SU-DHL-6 (cell line): Measurements from ENCODE around the gene TRMO.
"Not testable (repeated sequence)": the region's sequence is repeated elsewhere in the genome, so short reads cannot be mapped to it uniquely, and the experiment has no call there.

Experiments
- H2AFZ ChIP-seq: fragments of 200-600 bp; sonication (generic); 2 replicates; pipeline ENCODE4 v1.6.1; 2014; ENCODE audit warnings: low read depth, mild to moderate bottlenecking, moderate library complexity, mixed read lengths, antibody characterized with exemption, low read length; ENCODE audit not compliant: severe bottlenecking
- H3F3A ChIP-seq: fragments of 200-600 bp; shearing (Covaris generic); 2 replicates; pipeline ENCODE4 v1.6.0; 2016; ENCODE audit warnings: antibody characterized with exemption, mild to moderate bottlenecking; ENCODE audit not compliant: insufficient read depth
- H3K27ac ChIP-seq: fragments of 200-600 bp; sonication (generic); 2 replicates; pipeline ENCODE4 v1.5.1; 2016; ENCODE audit warnings: low read depth, mild to moderate bottlenecking, low read length, moderate library complexity, mixed read lengths
- H3K27me3 ChIP-seq: fragments of 200-600 bp; sonication (generic), shearing (Covaris generic); 2 replicates; pipeline ENCODE4 v1.6.0; 2014; ENCODE audit warnings: mild to moderate bottlenecking, low read length
- H3K36me3 ChIP-seq: fragments of 200-600 bp; sonication (generic); 2 replicates; pipeline ENCODE4 v1.6.1; 2014; ENCODE audit warnings: mild to moderate bottlenecking, low read length, mixed read lengths
- H3K4me2 ChIP-seq: fragments of 300-600, 200-600 bp; shearing (Covaris generic), sonication (generic); 2 replicates; pipeline ENCODE4 v1.6.0; 2014; ENCODE audit warnings: low read length, low read depth, mild to moderate bottlenecking; ENCODE audit not compliant: poor library complexity, severe bottlenecking
- H3K4me3 ChIP-seq: fragments of 200-600 bp; sonication (generic); 2 replicates; pipeline ENCODE4 v1.5.1; 2014; ENCODE audit warnings: antibody characterized with exemption, low read length, mild to moderate bottlenecking, mixed read lengths; ENCODE audit not compliant: insufficient read depth, poor library complexity, severe bottlenecking
- H3K79me2 ChIP-seq: fragments of 200-600 bp; sonication (generic); 2 replicates; pipeline ENCODE4 v1.6.1; 2014; ENCODE audit warnings: mild to moderate bottlenecking, low read length, moderate library complexity; ENCODE audit not compliant: insufficient read depth
- H3K9ac ChIP-seq: fragments of 200-600 bp; sonication (generic); 2 replicates; pipeline ENCODE4 v1.7.0; 2014; ENCODE audit warnings: mild to moderate bottlenecking, low read length
- H3K9me2 ChIP-seq: fragments of 200-600 bp; sonication (generic); replicated peaks from 2 replicates; pipeline ENCODE4 v1.6.1; 2014; ENCODE audit warnings: low read length; ENCODE audit not compliant: insufficient read depth
- H3K9me3 ChIP-seq: fragments of 200-600 bp; sonication (generic); 2 replicates; pipeline ENCODE4 v1.6.1; 2014; ENCODE audit warnings: low read length, mixed read lengths; ENCODE audit not compliant: insufficient read depth
- H4K20me1 ChIP-seq: fragments of 200-600 bp; sonication (generic); 2 replicates; pipeline ENCODE4 v1.6.1; 2014; ENCODE audit warnings: low read depth, mild to moderate bottlenecking, antibody characterized with exemption, low read length, moderate library complexity, mixed read lengths
- EZH2phosphoT487 ChIP-seq: fragments of 200-600 bp; sonication (generic), shearing (Covaris generic); conservative IDR thresholded peaks from 2 replicates; pipeline ENCODE4 v1.6.1; 2018; ENCODE audit warnings: mild to moderate bottlenecking, antibody characterized with exemption, low read length, moderate library complexity, mixed read lengths
- TF ChIP-seq, protein P1 (sequence below): fragments of 200-600 bp; sonication (generic); IDR thresholded peaks from one replicate; pipeline ENCODE4 v1.5.1; 2017; ENCODE audit warnings: antibody characterized with exemption, mild to moderate bottlenecking, low read length, moderate library complexity; ENCODE audit not compliant: insufficient read depth, poor library complexity, severe bottlenecking

Gene TRMO

DNA sequence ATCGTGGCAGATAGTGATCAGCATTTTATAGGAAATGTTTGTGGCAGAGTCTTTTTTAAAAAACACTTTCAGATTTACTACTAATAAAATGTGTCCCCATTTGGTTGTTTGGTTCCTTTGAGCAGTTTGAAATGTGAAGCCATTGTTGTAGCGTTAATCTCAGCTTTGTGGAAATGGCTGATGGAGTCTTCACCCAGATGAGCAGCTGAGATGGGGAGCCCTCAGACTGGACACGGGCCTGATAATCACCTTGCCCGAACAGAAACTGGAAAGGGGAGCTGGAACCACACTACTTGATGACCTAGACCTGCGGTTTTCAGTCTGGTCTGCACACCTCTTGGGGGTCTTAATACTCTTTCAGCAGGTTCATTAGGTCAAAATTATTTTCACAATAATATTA is 40.3 kb upstream of the TRMO start:
- Histone ChIP-seq H3K4me3 (no peak overlapping the region), H3K9me3 (no peaks in the 10 kb centered on the region), H3K9ac (no peak overlapping the region), H3F3A (no peaks in the 10 kb centered on the region), H3K27me3 (no peaks in the 10 kb centered on the region), H3K79me2 (no peaks in the 10 kb centered on the region), H2AFZ (no peak overlapping the region), H4K20me1 (no peaks in the 10 kb centered on the region), H3K27ac (no peak overlapping the region), H3K4me2 (no peak overlapping the region), H3K9me2 (no peaks in the 10 kb centered on the region), H3K36me3 (no peaks in the 10 kb centered on the region)
- no peak for TF ChIP-seq EZH2phosphoT487
- TF ChIP-seq, protein P1, sequence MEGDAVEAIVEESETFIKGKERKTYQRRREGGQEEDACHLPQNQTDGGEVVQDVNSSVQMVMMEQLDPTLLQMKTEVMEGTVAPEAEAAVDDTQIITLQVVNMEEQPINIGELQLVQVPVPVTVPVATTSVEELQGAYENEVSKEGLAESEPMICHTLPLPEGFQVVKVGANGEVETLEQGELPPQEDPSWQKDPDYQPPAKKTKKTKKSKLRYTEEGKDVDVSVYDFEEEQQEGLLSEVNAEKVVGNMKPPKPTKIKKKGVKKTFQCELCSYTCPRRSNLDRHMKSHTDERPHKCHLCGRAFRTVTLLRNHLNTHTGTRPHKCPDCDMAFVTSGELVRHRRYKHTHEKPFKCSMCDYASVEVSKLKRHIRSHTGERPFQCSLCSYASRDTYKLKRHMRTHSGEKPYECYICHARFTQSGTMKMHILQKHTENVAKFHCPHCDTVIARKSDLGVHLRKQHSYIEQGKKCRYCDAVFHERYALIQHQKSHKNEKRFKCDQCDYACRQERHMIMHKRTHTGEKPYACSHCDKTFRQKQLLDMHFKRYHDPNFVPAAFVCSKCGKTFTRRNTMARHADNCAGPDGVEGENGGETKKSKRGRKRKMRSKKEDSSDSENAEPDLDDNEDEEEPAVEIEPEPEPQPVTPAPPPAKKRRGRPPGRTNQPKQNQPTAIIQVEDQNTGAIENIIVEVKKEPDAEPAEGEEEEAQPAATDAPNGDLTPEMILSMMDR = no peak

DNA sequence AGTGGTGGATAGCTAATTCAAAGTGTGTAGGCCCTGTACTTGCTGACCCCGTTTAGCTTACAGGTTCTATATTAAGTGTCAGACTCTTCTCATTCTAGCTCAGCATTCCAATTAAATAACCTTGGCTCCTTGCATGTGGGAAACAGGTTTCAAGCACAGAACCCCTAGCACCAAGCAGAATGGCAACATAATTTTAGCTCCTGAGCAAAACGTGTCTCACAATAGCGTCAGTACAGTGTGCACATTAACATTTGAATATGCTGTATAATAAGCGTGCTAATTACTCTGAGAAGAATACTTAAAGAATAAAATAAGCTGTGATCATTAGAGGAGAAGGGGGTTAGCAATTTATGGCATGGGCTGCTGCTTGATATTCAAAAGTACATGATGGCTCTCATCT is 39.8 kb upstream of the TRMO start:
- no peak overlapping the region for H2AFZ ChIP-seq
- H4K20me1 ChIP-seq = no peaks in the 10 kb centered on the region
- H3K27ac ChIP-seq = no peak overlapping the region
- no peak overlapping the region for H3K4me3 ChIP-seq
- no peaks in the 10 kb centered on the region for H3K9me3 ChIP-seq
- H3K9ac ChIP-seq = no peak overlapping the region
- TF ChIP-seq, protein P1 = no peak
- no peak for TF ChIP-seq EZH2phosphoT487
- H3F3A ChIP-seq = no peaks in the 10 kb centered on the region
- H3K36me3 ChIP-seq = no peaks in the 10 kb centered on the region
- H3K79me2 ChIP-seq = no peaks in the 10 kb centered on the region
- H3K27me3 ChIP-seq = no peaks in the 10 kb centered on the region
- no peaks in the 10 kb centered on the region for H3K9me2 ChIP-seq
- no peak overlapping the region for H3K4me2 ChIP-seq

DNA sequence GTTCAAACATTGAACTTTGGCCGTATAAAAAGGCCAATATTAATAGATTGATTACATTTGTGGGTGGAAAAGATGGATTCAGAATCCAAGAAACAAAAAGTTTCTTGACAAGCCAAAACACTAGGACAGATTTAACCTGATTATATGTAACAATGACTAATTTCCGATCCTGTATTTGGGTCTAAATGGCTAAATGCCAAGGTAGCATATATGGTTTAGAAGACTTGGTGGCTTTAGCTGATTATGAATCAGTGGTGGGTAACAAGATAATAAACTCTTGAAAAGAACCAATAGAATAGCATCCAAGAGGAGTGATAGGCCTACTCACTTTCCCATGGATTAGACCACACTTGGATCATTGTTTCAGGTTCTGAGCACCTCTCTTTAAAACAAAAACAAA is 39.1 kb upstream of the TRMO start:
- TF ChIP-seq, protein P1 = no peak
- no peak for TF ChIP-seq EZH2phosphoT487
- H3K9me2 ChIP-seq = no peaks in the 10 kb centered on the region
- no peak overlapping the region for H3K4me2 ChIP-seq
- H3K9ac ChIP-seq = no peak overlapping the region
- no peaks in the 10 kb centered on the region for H3K9me3 ChIP-seq
- H2AFZ ChIP-seq = no peak overlapping the region
- no peaks in the 10 kb centered on the region for H4K20me1 ChIP-seq
- no peak overlapping the region for H3K27ac ChIP-seq
- H3F3A ChIP-seq = no peaks in the 10 kb centered on the region
- no peaks in the 10 kb centered on the region for H3K27me3 ChIP-seq
- H3K79me2 ChIP-seq = no peaks in the 10 kb centered on the region
- no peaks in the 10 kb centered on the region for H3K36me3 ChIP-seq
- no peak overlapping the region for H3K4me3 ChIP-seq

DNA sequence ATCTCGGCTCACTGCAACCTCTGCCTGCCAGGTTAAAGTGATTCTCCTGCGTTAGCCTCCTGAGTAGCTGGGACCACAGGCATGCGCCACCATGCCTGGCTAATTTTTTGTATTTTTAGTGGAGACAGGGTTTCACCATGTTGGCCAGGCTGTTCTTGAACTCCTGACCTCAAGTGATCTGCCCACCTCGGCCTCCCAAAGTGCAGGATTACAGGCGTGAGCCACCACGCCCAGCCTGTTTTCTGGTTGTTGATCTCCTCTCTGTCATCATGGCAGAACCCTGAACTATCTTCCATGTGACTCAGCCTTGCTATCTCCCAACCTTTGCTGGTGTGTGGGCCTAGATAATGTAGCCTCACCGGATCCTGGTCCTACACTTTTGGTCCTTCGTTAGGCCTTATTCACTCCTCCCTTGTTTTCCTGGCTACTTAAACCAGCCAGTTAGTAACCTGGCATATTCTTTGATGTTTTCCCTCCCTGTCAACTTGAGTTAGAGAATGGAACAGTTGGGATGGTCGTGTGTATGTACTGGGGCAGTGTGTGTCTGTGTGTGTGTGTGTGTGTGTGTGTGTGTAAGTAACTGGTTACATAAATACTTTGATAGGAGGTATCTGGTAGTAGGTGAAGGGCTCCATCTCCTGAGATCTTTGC is 38.5 kb upstream of the TRMO start:
- H3K4me2 ChIP-seq, H3F3A ChIP-seq, H4K20me1 ChIP-seq, H3K9me3 ChIP-seq, H3K79me2 ChIP-seq, H3K4me3 ChIP-seq, H3K27me3 ChIP-seq, H3K27ac ChIP-seq, H3K9ac ChIP-seq, H2AFZ ChIP-seq, H3K9me2 ChIP-seq, H3K36me3 ChIP-seq: not testable (repeated sequence)
